HUES6 (cell line): ENCODE results near the gene MYO15B.

Source experiments
- H3K27ac ChIP-seq: 2 replicates; pipeline ENCODE4 v1.7.0; 2013; ENCODE audit warnings: low read depth, mild to moderate bottlenecking, low read length, inconsistent platforms
- H3K27me3 ChIP-seq: 2 replicates; pipeline ENCODE4 v1.6.1; 2013; ENCODE audit warnings: low read length; ENCODE audit not compliant: control insufficient read depth, insufficient read depth
- H3K36me3 ChIP-seq: 2 replicates; pipeline ENCODE4 v1.6.1; 2013; ENCODE audit warnings: low read length; ENCODE audit not compliant: control insufficient read depth, insufficient read depth
- H3K4me1 ChIP-seq: 2 replicates; pipeline ENCODE4 v1.6.1; 2013; ENCODE audit warnings: low read length; ENCODE audit not compliant: control insufficient read depth, insufficient read depth
- H3K4me3 ChIP-seq: 2 replicates; pipeline ENCODE4 v1.5.1; 2013; ENCODE audit warnings: low read depth, low read length
- H3K9ac ChIP-seq: one replicate; pipeline ENCODE4 v1.6.1; 2013; ENCODE audit warnings: mild to moderate bottlenecking, low read length
- H3K9me3 ChIP-seq: 2 replicates; pipeline ENCODE4 v1.6.1; 2013; ENCODE audit warnings: low read depth, low read length; ENCODE audit not compliant: control insufficient read depth, insufficient read depth

MYO15B gene

GRCh38 chr17:75550139-75550465, 37.5 kb upstream of the MYO15B start:
- Histone ChIP-seq H3K4me3 (peak overlapping the region; percentile 47), H3K36me3 (no peaks in the 10 kb centered on the region), H3K4me1 (peaks cover 45% of the 10 kb centered on the region), H3K27me3 (no peaks in the 10 kb centered on the region), H3K9me3 (no peaks in the 10 kb centered on the region), H3K9ac (no peak overlapping the region), H3K27ac (peak overlapping the region; percentile 46; the same call in 1 of the 2 replicates)

GRCh38 chr17:75551266-75551665, 36.3 kb upstream of the MYO15B start:
- no peaks in the 10 kb centered on the region for H3K36me3 ChIP-seq
- H3K4me3 ChIP-seq = no peak overlapping the region
- no peaks in the 10 kb centered on the region for H3K27me3 ChIP-seq
- no peak overlapping the region for H3K27ac ChIP-seq
- H3K9me3 ChIP-seq = no peaks in the 10 kb centered on the region
- H3K9ac ChIP-seq = no peak overlapping the region
- H3K4me1 ChIP-seq = peaks cover 38% of the 10 kb centered on the region

GRCh38 chr17:75552425-75553294, 34.9 kb upstream of the MYO15B start:
- Histone ChIP-seq H3K36me3 (no peaks in the 10 kb centered on the region), H3K4me3 (no peak overlapping the region), H3K27me3 (no peaks in the 10 kb centered on the region), H3K4me1 (peaks cover 46% of the 10 kb centered on the region), H3K27ac (peak overlapping the region; percentile 55; the same call in 1 of the 2 replicates), H3K9me3 (no peaks in the 10 kb centered on the region), H3K9ac (peak overlapping the region; percentile 61)

- Histone ChIP-seq H3K27ac (peak overlapping the region; percentile 55; the same call in 1 of the 2 replicates), H3K9ac (peak overlapping the region; percentile 61), H3K4me1 (peaks cover 48% of the 10 kb centered on the region), H3K36me3 (peaks cover 1% of the 10 kb centered on the region; the same call in 1 of the 2 replicates), H3K27me3 (no peaks in the 10 kb centered on the region), H3K9me3 (no peaks in the 10 kb centered on the region), H3K4me3 (no peak overlapping the region)
Measured at GRCh38 chr17:75553295-75554110, 34.1 kb upstream of the MYO15B start.

GRCh38 chr17:75555679-75556153, 31.9 kb upstream of the MYO15B start:
- Histone ChIP-seq H3K9me3 (no peaks in the 10 kb centered on the region), H3K27ac (no peak overlapping the region), H3K4me3 (no peak overlapping the region), H3K36me3 (peaks cover 2% of the 10 kb centered on the region; the same call in 1 of the 2 replicates), H3K9ac (no peak overlapping the region), H3K27me3 (no peaks in the 10 kb centered on the region), H3K4me1 (peaks cover 31% of the 10 kb centered on the region)

- no peak overlapping the region for H3K4me3 ChIP-seq
- no peaks in the 10 kb centered on the region for H3K9me3 ChIP-seq
- peaks cover 21% of the 10 kb centered on the region; the same call in 1 of the 2 replicates for H3K4me1 ChIP-seq
- no peaks in the 10 kb centered on the region for H3K27me3 ChIP-seq
- H3K36me3 ChIP-seq = peaks cover 2% of the 10 kb centered on the region; the same call in 1 of the 2 replicates
- peak overlapping the region; percentile 71; the same call in 1 of the 2 replicates for H3K27ac ChIP-seq
- H3K9ac ChIP-seq = no peak overlapping the region
Measured at GRCh38 chr17:75557075-75557851, 30.3 kb upstream of the MYO15B start.

- Histone ChIP-seq H3K9ac (no peak overlapping the region), H3K36me3 (peaks cover 5% of the 10 kb centered on the region; the same call in 1 of the 2 replicates), H3K4me1 (peaks cover 14% of the 10 kb centered on the region; the same call in 1 of the 2 replicates), H3K4me3 (no peak overlapping the region), H3K27ac (no peak overlapping the region), H3K9me3 (no peaks in the 10 kb centered on the region), H3K27me3 (no peaks in the 10 kb centered on the region)
Measured at GRCh38 chr17:75557852-75558665, 29.5 kb upstream of the MYO15B start.

GRCh38 chr17:75558666-75559530, 28.7 kb upstream of the MYO15B start:
- Histone ChIP-seq H3K36me3 (peaks cover 14% of the 10 kb centered on the region), H3K9ac (no peak overlapping the region), H3K4me1 (peaks cover 10% of the 10 kb centered on the region; the same call in 1 of the 2 replicates), H3K27ac (no peak overlapping the region), H3K4me3 (no peak overlapping the region), H3K9me3 (no peaks in the 10 kb centered on the region), H3K27me3 (no peaks in the 10 kb centered on the region)

- Histone ChIP-seq H3K4me1 (peaks cover 12% of the 10 kb centered on the region; the same call in 1 of the 2 replicates), H3K4me3 (no peak overlapping the region), H3K9ac (no peak overlapping the region), H3K27me3 (no peaks in the 10 kb centered on the region), H3K36me3 (peaks cover 20% of the 10 kb centered on the region), H3K9me3 (no peaks in the 10 kb centered on the region), H3K27ac (no peak overlapping the region)
Measured at GRCh38 chr17:75559958-75560533, 27.6 kb upstream of the MYO15B start.
